ENCODE results near the gene NTF4.
"Not testable (repeated sequence)": the region's sequence is repeated elsewhere in the genome, so short reads cannot be mapped to it uniquely, and the experiment has no call there.

NTF4 gene

GRCh38 chr19:49031642-49032301 lies 32.8 kb downstream of the NTF4 start, which contains the start of gene CGB2:
Gene CGB2 (plus strand): TSS chr19:49031890. CDS start chr19:49032096, 206 bp downstream.
- H3K4me3 ChIP-seq (ENCODE audit: low read length); DNase-seq (ENCODE audit: low read depth, low spot score): not testable (repeated sequence)

GRCh38 chr19:49030323-49030722 lies 34.3 kb downstream of the NTF4 start:
- DNase-seq (ENCODE audit: low read depth, low spot score); H3K4me3 ChIP-seq (ENCODE audit: low read length): not testable (repeated sequence)

GRCh38 chr19:49029749-49030148 lies 34.9 kb downstream of the NTF4 start:
- not testable (repeated sequence) for DNase-seq (ENCODE audit: low read depth, low spot score); H3K4me3 ChIP-seq (ENCODE audit: low read length)

DNA sequence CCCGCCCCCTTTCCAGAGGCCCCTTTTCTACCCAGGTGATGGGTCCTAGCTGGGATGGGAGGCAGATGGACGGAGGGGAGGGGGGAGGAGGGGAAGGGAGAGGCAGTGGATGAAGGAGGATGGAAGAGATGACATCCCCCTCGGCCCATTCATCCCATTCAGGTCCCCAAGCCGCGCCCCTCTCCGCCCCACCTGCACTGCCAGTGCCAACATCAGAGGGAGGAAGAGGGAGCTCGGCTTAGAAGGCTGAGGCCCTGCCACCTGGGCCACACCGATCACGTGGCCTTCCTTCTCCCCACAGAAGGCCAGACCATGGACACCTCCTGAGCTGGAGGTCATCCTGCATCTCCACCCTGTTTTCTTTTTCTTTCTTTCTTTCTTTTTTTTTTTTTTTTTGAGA lies 35.9 kb downstream of the NTF4 start:
- DNase-seq (ENCODE audit: low read depth, low spot score); H3K4me3 ChIP-seq (ENCODE audit: low read length): not testable (repeated sequence)

- H3K4me3 ChIP-seq (ENCODE audit: low read length); DNase-seq (ENCODE audit: low read depth, low spot score): not testable (repeated sequence)
Measured at GRCh38 chr19:49025599-49025998, 39.0 kb downstream of the NTF4 start.

DNA sequence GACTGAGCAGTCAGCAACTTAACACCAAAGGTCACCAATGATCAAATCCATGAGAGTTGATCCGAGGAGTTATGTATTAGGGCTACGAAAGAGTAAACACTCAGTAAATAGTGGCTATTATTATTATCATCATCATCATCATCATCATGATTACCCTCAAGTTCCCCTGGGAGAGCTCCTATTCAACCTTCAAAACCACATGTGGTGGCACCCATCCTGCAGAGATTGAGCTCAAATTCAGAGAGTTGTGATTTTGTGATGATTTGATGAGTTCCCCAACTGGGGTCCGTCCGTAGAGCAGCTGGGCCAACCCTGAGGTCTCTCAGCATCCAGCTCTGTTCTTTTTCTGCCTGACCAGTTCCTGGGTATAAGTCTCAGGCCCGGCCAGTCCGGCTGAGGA lies 39.5 kb downstream of the NTF4 start:
- H3K4me3 ChIP-seq (ENCODE audit: low read length); DNase-seq (ENCODE audit: low read depth, low spot score): not testable (repeated sequence)

DNA sequence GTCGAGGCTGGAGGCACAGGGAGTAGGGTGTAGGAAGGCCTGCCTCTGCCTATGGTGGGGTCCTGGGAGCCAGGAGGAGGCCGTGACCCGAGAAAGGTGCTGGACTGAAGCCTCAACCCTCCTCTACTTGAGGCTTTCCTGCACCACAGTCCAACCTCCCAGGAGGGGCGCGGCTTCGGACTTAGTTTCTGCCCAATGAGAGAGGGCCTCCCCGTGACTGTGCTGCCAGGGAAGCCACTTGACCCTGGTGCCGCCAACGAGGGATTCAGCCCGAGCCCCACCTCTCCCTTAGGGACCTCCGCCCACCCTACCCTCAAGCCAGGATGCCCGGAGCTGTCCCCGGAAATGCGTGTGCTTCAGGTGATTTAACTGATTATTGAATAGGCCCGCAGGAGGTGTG lies 40.4 kb downstream of the NTF4 start, which contains the start of gene CGB3:
CGB3 (minus strand) TSS at position 101 of the 400 bp plus-strand sequence. CDS start 362 bp downstream, outside the sequence.
- DNase-seq (ENCODE audit: low read depth, low spot score); H3K4me3 ChIP-seq (ENCODE audit: low read length): not testable (repeated sequence)

DNA sequence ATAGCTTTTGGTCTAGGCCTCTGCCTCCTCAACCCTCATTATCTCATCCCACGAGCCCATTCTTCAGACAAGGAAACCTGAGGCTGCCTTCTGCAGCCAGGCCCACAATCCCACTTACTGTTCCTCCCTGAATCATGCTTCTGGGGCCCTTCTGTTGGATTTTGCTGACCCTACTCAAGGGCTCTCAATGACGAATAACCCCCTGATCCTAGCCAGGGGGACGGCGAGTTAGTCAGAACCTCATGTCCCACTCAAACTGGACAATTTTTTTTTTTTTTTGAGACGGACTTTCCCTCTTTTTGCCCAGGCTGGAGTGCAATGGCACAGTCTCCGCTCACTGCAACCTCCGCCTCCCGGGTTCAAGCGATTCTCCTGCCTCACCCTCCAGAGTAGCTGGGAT lies 42.5 kb downstream of the NTF4 start:
- H3K4me3 ChIP-seq (ENCODE audit: low read length): no peak overlapping the region
- no peak for DNase-seq (ENCODE audit: low read depth, low spot score)

GRCh38 chr19:49020931-49021895 lies 43.4 kb downstream of the NTF4 start:
- DNase-seq (ENCODE audit: low read depth, low spot score): no peak
- no peak overlapping the region for H3K4me3 ChIP-seq (ENCODE audit: low read length)

- H3K4me3 ChIP-seq (ENCODE audit: low read length): no peak overlapping the region
- no peak for DNase-seq (ENCODE audit: low read depth, low spot score)
Measured at GRCh38 chr19:49020342-49020741, 44.3 kb downstream of the NTF4 start.

DNA sequence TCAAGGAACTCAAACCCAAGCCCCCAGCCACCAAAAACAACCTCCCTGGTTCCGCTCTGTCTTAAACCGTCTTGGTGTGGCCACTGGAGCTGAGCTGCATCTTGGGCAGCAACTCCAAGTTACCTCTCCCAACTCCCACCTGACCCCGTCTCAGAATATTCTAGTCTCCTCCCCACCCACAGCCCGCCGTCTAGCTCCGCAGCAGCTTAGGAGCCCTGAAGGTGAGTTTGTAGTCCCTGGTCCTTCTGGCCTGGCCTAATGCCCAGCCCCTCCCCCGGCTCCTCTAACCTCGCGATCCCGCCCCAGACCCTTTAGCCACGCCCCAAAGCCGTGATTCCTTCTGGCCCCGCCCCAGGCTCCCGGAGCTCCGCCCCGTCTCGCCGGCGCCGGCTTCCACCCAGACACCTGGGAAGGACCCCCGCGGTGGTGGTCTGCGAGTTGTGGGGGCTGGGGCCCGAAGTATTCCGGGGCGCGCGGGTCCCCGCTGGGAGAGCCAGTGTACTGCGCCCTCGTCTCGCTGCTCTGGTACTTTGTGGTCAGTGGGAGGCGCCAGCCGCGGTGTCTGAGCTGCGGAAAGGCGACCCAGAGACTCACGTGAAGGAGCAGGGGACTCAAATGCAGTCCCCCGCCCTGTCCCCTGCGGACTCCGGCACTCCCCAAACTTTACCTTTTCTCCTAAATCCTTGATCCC lies 45.2 kb downstream of the NTF4 start:
- H3K4me3 ChIP-seq (ENCODE audit: low read length): no peak overlapping the region
- DNase-seq (ENCODE audit: low read depth, low spot score): no peak

GRCh38 chr19:49018388-49019241 lies 46.0 kb downstream of the NTF4 start:
- DNase-seq (ENCODE audit: low read depth, low spot score); H3K4me3 ChIP-seq (ENCODE audit: low read length): not testable (repeated sequence)

DNA sequence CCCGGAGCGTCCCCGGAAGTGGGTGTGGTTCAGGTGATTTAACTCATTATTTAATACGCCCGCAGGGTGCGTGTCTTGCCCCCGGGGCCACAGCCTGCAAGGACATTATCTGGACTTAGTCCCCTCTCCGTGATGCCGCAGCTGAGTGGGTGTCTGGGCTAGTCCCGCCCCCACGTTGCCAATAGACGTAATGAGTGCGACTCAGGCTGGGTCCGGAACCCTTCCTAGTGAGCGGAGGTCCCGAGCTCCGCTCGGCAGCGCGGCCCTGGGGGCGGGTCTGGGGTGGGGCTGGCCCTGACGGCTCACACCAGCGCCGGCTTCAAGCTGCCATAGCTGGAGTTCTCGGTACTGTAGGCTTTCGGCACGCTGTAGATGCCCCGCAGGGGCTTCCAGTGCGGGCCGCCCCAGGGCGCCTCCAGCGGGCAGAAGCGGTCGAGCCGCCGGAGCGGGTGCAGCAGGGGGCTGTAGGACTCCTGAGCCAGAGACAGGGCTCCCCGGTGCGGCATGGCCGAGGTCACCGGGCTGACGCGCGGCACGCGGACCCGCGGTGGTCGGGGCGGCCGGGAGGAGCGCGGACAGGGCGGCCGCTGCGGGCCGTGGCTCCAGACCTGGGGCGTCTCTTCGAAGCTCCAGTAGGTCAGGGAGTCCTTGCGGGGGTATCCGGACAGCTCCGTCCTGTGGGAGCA lies 46.8 kb downstream of the NTF4 start:
- DNase-seq (ENCODE audit: low read depth, low spot score): no peak
- H3K4me3 ChIP-seq (ENCODE audit: low read length): no peak overlapping the region

DNA sequence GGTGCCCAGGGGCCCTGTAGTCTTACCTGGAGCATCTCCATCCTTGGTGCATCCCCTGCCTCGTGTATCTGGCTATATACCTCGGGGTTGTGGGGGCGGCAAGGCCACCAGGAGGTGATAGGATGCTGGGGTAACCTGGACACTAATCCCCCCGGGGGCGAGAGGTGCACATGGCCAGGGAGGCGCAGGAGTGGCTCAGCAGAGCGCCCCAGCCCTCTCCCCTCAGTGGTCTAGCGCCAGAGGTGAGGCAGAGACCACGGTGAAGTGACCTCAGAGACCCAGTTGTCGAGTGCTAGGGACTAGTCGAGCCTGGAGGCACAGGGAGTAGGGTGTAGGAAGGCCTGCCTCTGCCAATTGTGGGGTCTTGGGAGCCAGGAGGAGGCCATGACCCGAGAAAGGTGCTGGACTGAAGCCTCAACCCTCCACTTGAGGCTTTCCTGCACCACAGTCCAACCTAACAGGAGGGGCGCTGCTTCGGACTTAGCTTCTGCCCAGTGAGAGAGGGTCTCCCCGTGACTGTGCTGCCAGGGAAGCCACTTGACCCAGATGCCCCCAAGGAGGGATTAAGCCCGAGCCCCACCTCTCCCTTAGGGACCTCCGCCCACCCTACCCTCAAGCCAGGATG lies 47.5 kb downstream of the NTF4 start, which contains the start of gene LHB:
LHB (minus strand) TSS at position 51 of the 625 bp plus-strand sequence; CDS start at position 41, 10 bp downstream.
- DNase-seq (ENCODE audit: low read depth, low spot score): no peak
- H3K4me3 ChIP-seq (ENCODE audit: low read length): no peak within 1 kb of the TSS

DNA sequence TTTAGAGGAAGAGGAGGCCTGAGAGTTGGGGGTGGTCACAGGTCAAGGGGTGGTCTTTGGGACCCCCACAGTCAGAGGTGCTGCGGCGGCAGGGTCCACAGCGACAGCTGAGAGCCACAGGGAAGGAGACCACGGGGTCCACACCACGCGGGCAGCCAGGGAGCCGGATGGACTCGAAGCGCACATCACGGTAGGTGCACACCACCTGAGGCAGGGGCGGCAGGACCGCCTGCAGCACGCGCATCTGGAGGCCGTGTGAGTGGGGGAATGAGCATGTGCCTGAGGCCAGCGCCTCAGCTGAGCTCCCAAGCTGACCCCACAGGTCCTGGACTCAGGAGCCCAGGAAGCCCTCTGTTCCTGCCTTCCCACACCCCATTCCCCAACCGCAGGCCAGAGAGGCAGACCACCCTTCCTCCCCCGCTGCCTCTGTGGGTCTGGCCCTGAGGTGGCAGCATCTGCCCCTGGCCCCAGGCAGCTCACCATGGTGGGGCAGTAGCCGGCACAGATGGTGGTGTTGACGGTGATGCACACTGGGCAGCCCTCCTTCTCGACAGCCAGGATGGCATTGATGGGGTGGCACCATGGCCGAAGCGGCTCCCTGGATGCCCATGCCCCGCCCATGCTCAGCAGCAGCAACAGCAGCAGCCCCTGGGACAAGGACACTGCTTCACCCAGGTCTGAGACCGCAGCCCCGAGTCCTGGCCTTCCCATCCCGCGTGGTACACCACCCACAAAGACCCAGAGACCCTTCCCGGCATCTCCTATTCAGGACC lies 48.4 kb downstream of the NTF4 start:
- H3K4me3 ChIP-seq (ENCODE audit: low read length): no peak overlapping the region
- DNase-seq (ENCODE audit: low read depth, low spot score): no peak

DNA sequence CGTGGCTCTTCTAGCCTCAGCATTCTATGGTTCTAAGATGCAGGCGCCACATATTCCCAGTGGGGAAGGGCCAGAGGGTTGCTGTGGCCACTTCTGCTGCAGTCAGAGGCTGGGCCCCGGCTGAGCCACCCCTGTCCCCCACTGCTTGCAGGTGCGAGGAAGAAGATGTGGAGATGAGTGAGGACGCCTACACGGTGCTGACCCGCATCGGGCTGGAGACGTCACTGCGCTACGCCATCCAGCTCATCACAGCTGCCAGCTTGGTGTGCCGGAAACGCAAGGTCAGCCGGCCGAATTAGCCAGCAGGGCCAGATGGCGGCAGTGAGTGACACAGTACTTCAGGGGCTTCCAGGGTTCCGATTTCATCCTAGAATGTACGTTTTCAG lies 49.8 kb downstream of the NTF4 start:
- DNase-seq (ENCODE audit: low read depth, low spot score): no peak

More for the DNA sequence above, 49.8 kb downstream of the NTF4 start:
- H3K4me3 ChIP-seq (ENCODE audit: low read length): no peak overlapping the region

Measured in Jurkat, Clone E6-1 (cell line).